Left lung (tissue), 10 donors: Measurements from ENCODE around the gene ZC3H7A. TPM values are rescaled to one million over a fixed set of nuclear protein-coding genes. Genes with fewer than 3 reads are reported as not detected.
A peak's percentile ranks its signal among the peaks of the same experiment; 100 is the strongest.

Experiments used
- ATAC-seq: fragments of 200-7000 bp; cut with Tn5 transposase; one replicate; pipeline ENCODE4 v1.9.1; 2020; ENCODE audit warnings: moderate library complexity
- DNase-seq, 4 donors: peaks; one replicate each; pipeline ENCODE4 v3.0.0-alpha.2; 2013 to 2020
- H3K27ac ChIP-seq, 2 donors: fragments of 200-600 bp; sonication (generic) in 1 of 2; one replicate each; pipeline versions ENCODE4 v1.5.0 to v1.8.0; 2020 to 2021
- H3K27me3 ChIP-seq, 2 donors: fragments of 200-600 bp; sonication (generic) in 1 of 2; one replicate each; pipeline versions ENCODE4 v1.5.0 to v1.8.0; 2020 to 2021
- H3K36me3 ChIP-seq, 2 donors: fragments of 200-600 bp; sonication (generic) in 1 of 2; one replicate each; pipeline versions ENCODE4 v1.5.0 to v1.8.0; 2020 to 2021
- H3K4me1 ChIP-seq, 2 donors: fragments of 200-600 bp; one replicate each; pipeline ENCODE4 v1.8.0; 2021
- H3K4me3 ChIP-seq, 2 donors: fragments of 200-600 bp; sonication (generic) in 1 of 2; one replicate each; pipeline versions ENCODE4 v1.5.0 to v1.8.0; 2020 to 2021; ENCODE audit warnings: mild to moderate bottlenecking in 1 of 2
- H3K9me3 ChIP-seq, 2 donors: fragments of 200-600 bp; sonication (generic) in 1 of 2; one replicate each; pipeline versions ENCODE4 v1.5.0 to v1.8.0; 2020 to 2021
- intact Hi-C, 2 donors: fragments of 100-400 bp; cut with DNase I; formaldehyde crosslinking; loops; one replicate each; pipeline versions ENCODE4 v1.11.2 to v1.14.2; 2022
- polyA plus RNA-seq, 6 donors: library from polyadenylated mRNA; unstranded; fragments of 120-200 nt; gene quantifications; one replicate each; pipeline ENCODE4 v1.2.1, GENCODE V29; 2013; ENCODE audit not compliant: insufficient read length in 6 of 6
- total RNA-seq, 2 donors: library from RNA; stranded (reverse); fragmentation: NEBNext Ultra II Directional; extraction: Animal tissue kit (Norgen Biotek cat#: 25700); gene quantifications; one replicate each; pipeline ENCODE4 v1.2.1, GENCODE V29; 2021
- TF ChIP-seq, protein P1 (sequence below), 2 donors: fragments of 200-600 bp; sonication (generic) in 1 of 2; IDR thresholded peaks; one replicate each; pipeline versions ENCODE4 v1.5.0 to v1.8.0; 2021; ENCODE audit warnings: antibody characterized with exemption in 2 of 2
- donor health status: DM: no; HTN: yes; CAD: no.
- donor health status: DM: no; HTN: no; CAD: no.

The ZC3H7A gene
- total and polyA plus RNA-seq, 8 donors: 48.3 to 139 (median 106) TPM

DNA sequence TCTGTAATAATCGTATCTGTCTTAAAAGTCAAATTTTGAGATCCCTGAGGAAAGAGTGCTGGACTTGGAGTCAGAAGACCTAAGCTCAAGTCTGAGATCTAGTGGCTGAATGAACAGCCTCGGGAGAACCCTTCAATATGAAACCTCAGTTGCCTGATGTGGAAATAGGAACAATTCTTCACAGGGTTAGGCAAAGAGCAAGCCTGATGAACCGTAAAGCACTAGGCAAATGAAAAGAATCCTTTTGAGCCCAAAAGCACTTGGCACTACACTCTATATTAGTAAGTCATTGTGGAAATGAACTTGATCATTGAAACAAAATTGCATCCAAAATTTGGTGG is 74.6 kb downstream of the ZC3H7A start:
- TF ChIP-seq, protein P1, sequence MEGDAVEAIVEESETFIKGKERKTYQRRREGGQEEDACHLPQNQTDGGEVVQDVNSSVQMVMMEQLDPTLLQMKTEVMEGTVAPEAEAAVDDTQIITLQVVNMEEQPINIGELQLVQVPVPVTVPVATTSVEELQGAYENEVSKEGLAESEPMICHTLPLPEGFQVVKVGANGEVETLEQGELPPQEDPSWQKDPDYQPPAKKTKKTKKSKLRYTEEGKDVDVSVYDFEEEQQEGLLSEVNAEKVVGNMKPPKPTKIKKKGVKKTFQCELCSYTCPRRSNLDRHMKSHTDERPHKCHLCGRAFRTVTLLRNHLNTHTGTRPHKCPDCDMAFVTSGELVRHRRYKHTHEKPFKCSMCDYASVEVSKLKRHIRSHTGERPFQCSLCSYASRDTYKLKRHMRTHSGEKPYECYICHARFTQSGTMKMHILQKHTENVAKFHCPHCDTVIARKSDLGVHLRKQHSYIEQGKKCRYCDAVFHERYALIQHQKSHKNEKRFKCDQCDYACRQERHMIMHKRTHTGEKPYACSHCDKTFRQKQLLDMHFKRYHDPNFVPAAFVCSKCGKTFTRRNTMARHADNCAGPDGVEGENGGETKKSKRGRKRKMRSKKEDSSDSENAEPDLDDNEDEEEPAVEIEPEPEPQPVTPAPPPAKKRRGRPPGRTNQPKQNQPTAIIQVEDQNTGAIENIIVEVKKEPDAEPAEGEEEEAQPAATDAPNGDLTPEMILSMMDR (IDR thresholded peaks at IDR 0.05): no peak
- no peaks in the 10 kb centered on the region for H3K27me3 ChIP-seq
- peaks cover 10 to 19% of the 10 kb centered on the region in 2 donors for H3K4me1 ChIP-seq
- no peaks in the 10 kb centered on the region for H3K9me3 ChIP-seq
- peaks cover 0 to 84% of the 10 kb centered on the region in 2 donors for H3K36me3 ChIP-seq
- peak overlapping the region; percentile 39 to 75 for H3K27ac ChIP-seq
- ATAC-seq (no peak), DNase-seq (no peak)
- intact Hi-C loops: no loop called here
- no peak overlapping the region for H3K4me3 ChIP-seq

DNA sequence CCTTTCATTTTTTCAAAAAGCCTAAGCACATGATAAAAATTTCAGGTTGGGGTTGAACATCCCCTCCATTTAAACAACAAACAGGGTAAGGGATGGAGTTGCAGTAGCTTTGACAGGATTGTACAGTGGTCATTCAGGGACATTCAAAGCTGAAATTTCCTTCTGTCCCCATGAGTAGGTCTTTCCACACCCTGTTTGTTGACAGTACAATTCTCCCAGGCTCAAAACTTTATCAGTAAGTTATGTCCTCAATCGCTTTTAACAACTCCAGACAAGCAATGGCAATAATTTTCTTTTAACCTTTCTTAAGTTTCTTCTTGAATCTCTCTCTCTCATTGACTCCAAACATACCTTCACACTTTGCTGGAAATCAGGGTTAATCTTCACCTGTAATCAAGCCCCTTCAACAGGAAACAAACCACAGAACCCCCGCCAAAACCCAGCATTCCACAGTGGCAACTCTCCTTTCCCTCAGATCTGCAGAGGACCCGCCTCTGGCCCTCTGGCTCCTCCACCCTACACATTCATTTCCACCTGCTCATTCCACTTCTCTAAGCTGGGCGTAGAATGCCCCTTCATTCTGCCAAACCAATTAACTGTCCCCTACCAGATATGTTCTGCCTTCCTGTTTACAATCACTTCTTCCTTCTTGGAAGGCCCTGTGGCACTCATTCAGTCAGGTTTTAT is 75.1 kb downstream of the ZC3H7A start:
- no peak for DNase-seq
- no peaks in the 10 kb centered on the region for H3K9me3 ChIP-seq
- ATAC-seq: peak; percentile 64
- peaks cover 10 to 21% of the 10 kb centered on the region in 2 donors for H3K4me1 ChIP-seq
- peaks cover 0 to 84% of the 10 kb centered on the region in 2 donors for H3K36me3 ChIP-seq
- TF ChIP-seq, protein P1 (IDR thresholded peaks at IDR 0.05): no peak
- no peaks in the 10 kb centered on the region for H3K27me3 ChIP-seq
- H3K27ac ChIP-seq: peak overlapping the region; percentile 39 to 75
- intact Hi-C loops: no loop called here
- H3K4me3 ChIP-seq: no peak overlapping the region

DNA sequence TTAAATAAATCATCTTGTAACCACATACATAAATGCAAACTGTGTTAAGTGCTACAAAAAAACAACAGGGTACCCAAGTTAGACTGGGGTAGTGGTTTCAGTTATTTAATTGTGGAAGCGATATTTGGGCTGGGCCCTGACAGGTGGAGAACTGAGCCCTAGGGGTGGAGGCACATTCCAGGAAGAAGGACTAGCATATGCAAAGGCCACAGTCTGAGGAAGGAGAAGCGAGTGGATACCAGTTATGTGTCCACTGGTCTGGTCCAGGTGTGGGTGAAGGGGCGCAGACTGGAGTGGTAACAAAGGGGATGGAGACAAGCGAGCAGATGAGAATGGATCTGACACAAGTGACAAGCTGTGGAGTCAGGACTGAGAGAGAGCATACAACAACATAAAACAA is 77.3 kb downstream of the ZC3H7A start:
- no peak overlapping the region for H3K4me3 ChIP-seq
- DNase-seq (no peak), ATAC-seq (no peak)
- TF ChIP-seq, protein P1 (IDR thresholded peaks at IDR 0.05): no peak
- H3K4me1 ChIP-seq: peaks cover 10 to 32% of the 10 kb centered on the region in 2 donors
- no peaks in the 10 kb centered on the region for H3K27me3 ChIP-seq
- H3K9me3 ChIP-seq: no peaks in the 10 kb centered on the region
- intact Hi-C loops: loop anchor here in 1 of 2 donors (5.0 kb wide), 2 partner anchors 312 to 327 kb away; no protein-coding TSS in a partner anchor
- peaks cover 0 to 83% of the 10 kb centered on the region in 2 donors for H3K36me3 ChIP-seq
- H3K27ac ChIP-seq: no peak overlapping the region

DNA sequence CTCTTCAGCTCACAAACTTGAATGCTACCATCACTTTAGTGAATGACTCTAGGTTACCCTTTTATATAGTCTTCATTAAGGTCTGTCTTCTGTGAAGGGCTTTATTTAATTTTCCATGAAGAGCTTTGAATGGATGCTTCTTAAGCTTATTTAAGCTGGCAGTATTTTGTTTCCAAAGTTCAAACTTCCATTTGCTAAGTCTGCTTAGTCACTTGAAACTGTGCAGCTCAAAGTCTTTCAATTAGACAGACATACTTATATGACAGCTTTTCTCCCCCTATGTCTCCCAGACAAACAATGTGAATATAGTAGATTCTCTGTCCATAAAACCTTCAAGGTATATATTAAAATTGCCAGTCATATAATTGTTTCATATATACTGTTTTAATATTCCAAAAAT is 77.9 kb downstream of the ZC3H7A start:
- H3K9me3 ChIP-seq: no peaks in the 10 kb centered on the region
- TF ChIP-seq, protein P1 (IDR thresholded peaks at IDR 0.05): no peak
- DNase-seq (no peak), ATAC-seq (no peak)
- no peak overlapping the region for H3K27ac ChIP-seq
- peaks cover 0 to 78% of the 10 kb centered on the region in 2 donors for H3K36me3 ChIP-seq
- no peak overlapping the region for H3K4me3 ChIP-seq
- intact Hi-C loops: loop anchor here in 1 of 2 donors (5.0 kb wide), 2 partner anchors 312 to 327 kb away; no protein-coding TSS in a partner anchor
- no peaks in the 10 kb centered on the region for H3K27me3 ChIP-seq
- peaks cover 4 to 32% of the 10 kb centered on the region in 2 donors for H3K4me1 ChIP-seq

DNA sequence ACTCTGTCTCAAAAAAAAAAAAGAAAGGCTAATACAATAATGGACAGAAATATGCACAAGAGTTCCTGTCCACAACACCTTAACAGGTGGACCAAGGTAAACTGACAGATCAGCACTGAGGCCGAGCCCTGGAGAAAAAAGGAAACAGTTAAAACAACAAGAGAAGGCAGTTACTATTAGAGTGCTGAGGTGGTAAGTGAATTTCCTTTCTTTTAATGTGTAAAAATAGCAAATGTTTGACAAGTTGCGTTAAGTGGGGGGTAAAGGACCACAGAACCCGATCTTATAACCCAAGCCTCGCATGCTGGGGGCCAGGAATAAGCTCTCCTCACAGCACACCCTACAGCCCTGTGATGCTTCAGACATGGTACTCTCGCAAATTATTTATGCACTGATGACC is 79.2 kb downstream of the ZC3H7A start:
- Histone ChIP-seq H3K27ac (no peak overlapping the region), H3K4me3 (no peak overlapping the region), H3K36me3 (peaks cover 0 to 79% of the 10 kb centered on the region in 2 donors), H3K4me1 (peaks cover 0 to 29% of the 10 kb centered on the region in 2 donors), H3K9me3 (no peaks in the 10 kb centered on the region), H3K27me3 (no peaks in the 10 kb centered on the region)
- intact Hi-C loops: loop anchor here in 1 of 2 donors (5.0 kb wide), 2 partner anchors 311 to 326 kb away; no protein-coding TSS in a partner anchor
- TF ChIP-seq, protein P1 (IDR thresholded peaks at IDR 0.05): no peak
- DNase-seq (no peak), ATAC-seq (no peak)
